ENCODE results near the gene EVI5L. TPM values are rescaled to one million over a fixed set of nuclear protein-coding genes. Genes with fewer than 3 reads are reported as not detected.

Gene EVI5L
- total and polyA plus RNA-seq, 9 donors = 5.1 to 15.9 (median 10.9) TPM

DNA sequence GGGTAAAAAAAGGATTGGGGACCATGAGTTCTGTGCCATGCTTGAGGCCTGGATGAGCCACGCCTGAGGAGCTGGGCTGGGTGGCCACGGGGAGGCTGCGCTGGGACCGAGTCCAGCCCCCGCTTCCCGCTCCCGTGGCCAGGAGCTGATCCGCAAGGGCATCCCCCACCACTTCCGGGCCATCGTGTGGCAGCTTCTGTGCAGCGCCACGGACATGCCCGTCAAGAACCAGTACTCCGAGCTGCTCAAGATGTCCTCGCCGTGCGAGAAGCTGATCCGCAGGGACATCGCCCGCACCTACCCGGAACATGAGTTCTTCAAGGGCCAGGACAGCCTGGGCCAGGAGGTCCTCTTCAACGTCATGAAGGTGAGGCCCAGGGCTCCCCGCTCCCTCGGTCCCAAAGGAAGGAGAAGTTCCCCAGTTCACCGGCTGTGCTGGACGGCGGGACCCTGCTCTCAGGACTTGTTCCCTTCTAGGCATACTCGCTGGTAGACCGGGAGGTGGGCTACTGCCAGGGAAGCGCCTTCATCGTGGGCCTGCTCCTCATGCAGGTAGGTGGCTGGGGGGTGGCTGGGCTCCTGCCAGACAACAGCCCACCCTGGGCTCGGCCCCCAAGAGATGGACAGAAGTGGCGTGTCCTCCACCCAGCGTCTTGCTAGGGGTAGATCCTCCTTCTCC lies 18.9 kb downstream of the EVI5L start:
- Histone ChIP-seq H3K27me3 (no peaks in the 10 kb centered on the region), H3K36me3 (no peaks in the 10 kb centered on the region), H3K4me1 (ENCODE audit: insufficient read depth) (peaks cover 15% of the 10 kb centered on the region), H3K4me3 (no peak overlapping the region), H3K9me3 (no peaks in the 10 kb centered on the region), H3K27ac (no peak overlapping the region)
- whole genome bisulfite sequencing, 3 donors = 93 to 96% (median 93%) methylated on average over 34 of the region's 34 CpGs
- TF ChIP-seq, protein P1, sequence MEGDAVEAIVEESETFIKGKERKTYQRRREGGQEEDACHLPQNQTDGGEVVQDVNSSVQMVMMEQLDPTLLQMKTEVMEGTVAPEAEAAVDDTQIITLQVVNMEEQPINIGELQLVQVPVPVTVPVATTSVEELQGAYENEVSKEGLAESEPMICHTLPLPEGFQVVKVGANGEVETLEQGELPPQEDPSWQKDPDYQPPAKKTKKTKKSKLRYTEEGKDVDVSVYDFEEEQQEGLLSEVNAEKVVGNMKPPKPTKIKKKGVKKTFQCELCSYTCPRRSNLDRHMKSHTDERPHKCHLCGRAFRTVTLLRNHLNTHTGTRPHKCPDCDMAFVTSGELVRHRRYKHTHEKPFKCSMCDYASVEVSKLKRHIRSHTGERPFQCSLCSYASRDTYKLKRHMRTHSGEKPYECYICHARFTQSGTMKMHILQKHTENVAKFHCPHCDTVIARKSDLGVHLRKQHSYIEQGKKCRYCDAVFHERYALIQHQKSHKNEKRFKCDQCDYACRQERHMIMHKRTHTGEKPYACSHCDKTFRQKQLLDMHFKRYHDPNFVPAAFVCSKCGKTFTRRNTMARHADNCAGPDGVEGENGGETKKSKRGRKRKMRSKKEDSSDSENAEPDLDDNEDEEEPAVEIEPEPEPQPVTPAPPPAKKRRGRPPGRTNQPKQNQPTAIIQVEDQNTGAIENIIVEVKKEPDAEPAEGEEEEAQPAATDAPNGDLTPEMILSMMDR (IDR thresholded peaks at IDR 0.05) = no peak
- no peak for TF ChIP-seq POLR2A (IDR thresholded peaks at IDR 0.05)
- no peak for TF ChIP-seq EP300 (IDR thresholded peaks at IDR 0.05)
- DNase-seq = peak in 1 of 5 donors; percentile 17
- intact Hi-C loops (cut with DNase I) = no loop called here

DNA sequence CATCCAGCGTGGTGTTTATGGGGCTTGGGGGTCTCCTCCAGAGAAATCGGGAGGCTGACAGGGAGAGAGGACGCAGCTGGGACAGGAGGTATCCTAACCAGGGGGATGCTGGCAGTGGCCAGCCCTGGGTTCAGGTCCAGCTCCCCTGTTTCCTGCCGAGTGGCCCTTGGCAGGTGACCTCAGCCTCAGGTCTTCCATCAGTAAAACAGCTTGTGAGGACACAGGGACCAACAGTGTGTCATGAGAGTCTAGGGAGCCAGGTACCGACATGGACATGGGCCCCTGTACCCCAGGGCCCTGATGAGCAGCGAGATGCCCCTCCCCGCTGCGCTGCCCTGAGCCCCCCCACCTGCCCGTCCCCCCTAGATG lies 19.6 kb downstream of the EVI5L start:
- Histone ChIP-seq H3K4me3 (no peak overlapping the region), H3K27ac (no peak overlapping the region), H3K27me3 (no peaks in the 10 kb centered on the region), H3K36me3 (no peaks in the 10 kb centered on the region), H3K4me1 (ENCODE audit: insufficient read depth) (peaks cover 15% of the 10 kb centered on the region), H3K9me3 (no peaks in the 10 kb centered on the region)
- TF ChIP-seq EP300 (IDR thresholded peaks at IDR 0.05) (no peak), POLR2A (IDR thresholded peaks at IDR 0.05) (no peak)
- TF ChIP-seq, protein P1 (IDR thresholded peaks at IDR 0.05) = no peak
- WGBS, 3 donors = 75 to 88% (median 75%) methylated on average over 9 of the region's 9 CpGs
- DNase-seq = no peak
- intact Hi-C loops (cut with DNase I) = no loop called here

DNA sequence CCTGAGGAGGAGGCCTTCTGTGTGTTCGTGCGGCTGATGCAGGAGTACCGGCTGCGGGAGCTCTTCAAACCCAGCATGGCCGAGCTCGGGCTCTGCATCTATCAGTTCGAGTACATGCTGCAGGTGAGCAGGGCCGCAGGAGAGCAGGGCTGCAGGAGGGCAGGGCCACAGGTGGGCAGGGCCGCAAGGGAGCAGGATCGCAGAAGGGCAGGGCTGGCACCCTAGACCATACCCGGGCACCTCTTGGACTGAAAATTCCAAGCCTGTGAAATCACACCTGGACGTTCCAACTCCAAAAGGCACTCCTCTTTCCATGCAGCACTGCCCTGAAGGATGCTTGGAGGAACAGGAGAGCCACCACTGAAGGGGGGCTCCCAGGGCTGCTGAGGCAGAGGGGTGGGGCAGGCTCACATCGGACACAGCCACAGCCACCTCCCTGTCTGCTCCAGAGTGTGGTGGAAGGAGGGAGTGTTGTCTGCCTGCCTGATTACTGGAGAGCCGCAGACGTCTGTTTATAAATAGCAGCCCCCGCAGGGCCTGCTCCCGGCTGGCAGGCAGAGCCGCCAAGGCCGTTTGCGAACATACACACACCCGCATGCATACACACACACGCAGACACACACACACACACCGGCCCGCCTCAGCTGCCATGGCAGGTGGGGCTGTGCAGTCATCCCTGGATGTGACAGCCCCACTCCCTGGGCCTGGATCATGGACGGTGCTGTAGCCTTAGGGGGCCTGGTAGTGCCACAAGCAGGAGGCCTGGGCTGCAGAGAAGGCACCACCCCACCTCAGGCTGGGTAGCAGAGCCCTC lies 20.2 kb downstream of the EVI5L start:
- WGBS, 3 donors = 17 to 35% (median 24%) methylated on average over 25 of the region's 25 CpGs
- peak in 2 of 5 donors; percentile 53 to 71 for DNase-seq
- TF ChIP-seq, protein P1 (IDR thresholded peaks at IDR 0.05) = no peak
- TF ChIP-seq EP300 (IDR thresholded peaks at IDR 0.05) (no peak), POLR2A (IDR thresholded peaks at IDR 0.05) (no peak)
- intact Hi-C loops (cut with DNase I) = no loop called here
- no peaks in the 10 kb centered on the region for H3K27me3 ChIP-seq
- H3K4me1 ChIP-seq (ENCODE audit: insufficient read depth) = peaks cover 15% of the 10 kb centered on the region
- no peak overlapping the region for H3K4me3 ChIP-seq
- no peaks in the 10 kb centered on the region for H3K36me3 ChIP-seq
- H3K9me3 ChIP-seq = no peaks in the 10 kb centered on the region
- no peak overlapping the region for H3K27ac ChIP-seq

DNA sequence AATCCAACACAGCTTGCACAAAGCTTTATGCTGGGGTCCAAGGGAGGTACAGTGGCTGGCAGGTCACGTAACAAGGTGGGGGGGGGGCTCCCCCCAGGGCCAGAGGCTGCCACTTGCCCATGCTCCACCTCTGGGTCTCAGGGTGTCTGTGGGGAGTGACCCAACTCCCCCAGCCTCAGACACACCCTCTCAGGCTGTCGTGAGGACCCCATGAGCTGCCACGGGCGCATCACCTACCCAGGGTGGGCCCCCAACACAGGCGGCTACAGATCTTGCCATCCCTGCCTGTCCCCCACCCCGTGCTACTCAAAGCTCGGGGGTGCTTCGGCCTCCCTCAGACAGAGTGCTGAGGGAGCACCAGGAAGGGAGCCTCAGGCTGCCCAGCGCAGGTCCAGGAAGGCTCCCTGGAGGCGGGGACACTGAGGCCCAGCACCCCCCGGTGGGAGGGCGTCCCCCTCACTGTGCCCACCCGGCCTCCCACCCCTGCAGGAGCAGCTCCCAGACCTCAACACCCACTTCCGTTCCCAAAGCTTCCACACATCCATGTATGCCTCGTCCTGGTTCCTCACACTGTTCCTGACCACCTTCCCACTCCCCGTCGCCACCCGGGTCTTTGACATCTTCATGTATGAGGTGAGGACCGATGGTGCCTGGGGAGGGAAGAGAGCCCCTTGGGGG lies 21.1 kb downstream of the EVI5L start:
- WGBS, 3 donors = 87 to 91% (median 88%) methylated on average over 19 of the region's 19 CpGs
- H3K27me3 ChIP-seq = no peaks in the 10 kb centered on the region
- no peak overlapping the region for H3K4me3 ChIP-seq
- no peak overlapping the region for H3K27ac ChIP-seq
- H3K9me3 ChIP-seq = no peaks in the 10 kb centered on the region
- TF ChIP-seq POLR2A (IDR thresholded peaks at IDR 0.05) (no peak), EP300 (IDR thresholded peaks at IDR 0.05) (no peak)
- TF ChIP-seq, protein P1 (IDR thresholded peaks at IDR 0.05) = no peak
- intact Hi-C loops (cut with DNase I) = no loop called here
- peak in 1 of 5 donors; percentile 19 for DNase-seq
- peaks cover 15% of the 10 kb centered on the region for H3K4me1 ChIP-seq (ENCODE audit: insufficient read depth)
- no peaks in the 10 kb centered on the region for H3K36me3 ChIP-seq
